Breast epithelium (tissue), 3 donors: Measurements from ENCODE around the gene AAGAB.

Source experiments
- POLR2A ChIP-seq: fragments of 450-650 bp; IDR thresholded peaks from one replicate; pipeline ENCODE4 v1.6.1; 2016; ENCODE audit warnings: antibody characterized with exemption, mild to moderate bottlenecking, moderate library complexity
- TF ChIP-seq, protein P1 (sequence below), 3 donors: fragments of 450-650 bp; IDR thresholded peaks; one replicate each; pipeline ENCODE4 v1.5.1; 2016 to 2017; ENCODE audit warnings: antibody characterized with exemption in 3 of 3, mild to moderate bottlenecking in 3 of 3, moderate library complexity in 3 of 3

- TF ChIP-seq, protein P1, sequence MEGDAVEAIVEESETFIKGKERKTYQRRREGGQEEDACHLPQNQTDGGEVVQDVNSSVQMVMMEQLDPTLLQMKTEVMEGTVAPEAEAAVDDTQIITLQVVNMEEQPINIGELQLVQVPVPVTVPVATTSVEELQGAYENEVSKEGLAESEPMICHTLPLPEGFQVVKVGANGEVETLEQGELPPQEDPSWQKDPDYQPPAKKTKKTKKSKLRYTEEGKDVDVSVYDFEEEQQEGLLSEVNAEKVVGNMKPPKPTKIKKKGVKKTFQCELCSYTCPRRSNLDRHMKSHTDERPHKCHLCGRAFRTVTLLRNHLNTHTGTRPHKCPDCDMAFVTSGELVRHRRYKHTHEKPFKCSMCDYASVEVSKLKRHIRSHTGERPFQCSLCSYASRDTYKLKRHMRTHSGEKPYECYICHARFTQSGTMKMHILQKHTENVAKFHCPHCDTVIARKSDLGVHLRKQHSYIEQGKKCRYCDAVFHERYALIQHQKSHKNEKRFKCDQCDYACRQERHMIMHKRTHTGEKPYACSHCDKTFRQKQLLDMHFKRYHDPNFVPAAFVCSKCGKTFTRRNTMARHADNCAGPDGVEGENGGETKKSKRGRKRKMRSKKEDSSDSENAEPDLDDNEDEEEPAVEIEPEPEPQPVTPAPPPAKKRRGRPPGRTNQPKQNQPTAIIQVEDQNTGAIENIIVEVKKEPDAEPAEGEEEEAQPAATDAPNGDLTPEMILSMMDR (IDR thresholded peaks at IDR 0.05), result no peak
- no peak for TF ChIP-seq POLR2A
These were observed 46.0 kb upstream of the AAGAB start for GRCh38 chr15:67300266-67301025.
